Keratinocyte (primary cell): Measurements from ENCODE around the gene MAP4K2.

Experiments
- CTCF ChIP-seq, 3 experiments: IDR thresholded peaks in 1 of 3; conservative IDR thresholded peaks in 1 of 3; optimal IDR thresholded peaks in 1 of 3; 2 replicates in 2 of 3; 3 replicates in 1 of 3; pipeline versions ENCODE3 to v1.5.1; 2011; ENCODE audit warnings: low read length in 3 of 3, mild to moderate bottlenecking in 3 of 3, moderate library complexity in 2 of 3, control low read depth in 1 of 3, inconsistent platforms in 1 of 3; ENCODE audit not compliant: insufficient read depth in 2 of 3; ENCODE audit errors: extremely low read depth in 1 of 3
- EZH2 ChIP-seq: IDR thresholded peaks from one replicate; pipeline ENCODE4 v1.6.1; 2012; ENCODE audit warnings: inconsistent platforms, mild to moderate bottlenecking, low read length, moderate library complexity

- TF ChIP-seq CTCF (optimal IDR thresholded peaks at IDR 0.05 in 1 of 3, IDR thresholded peaks at IDR 0.05 in 1 of 3, conservative IDR thresholded peaks at IDR 0.05 in 1 of 3; ENCODE audit: extremely low read depth in 1 of 3, insufficient read depth in 2 of 3, low read length in 3 of 3) (no peak), EZH2 (no peak)
Measured at GRCh38 chr11:64786308-64786707, 16.7 kb downstream of the MAP4K2 start.
